ENCODE results near the gene TEKTIP1.

Gene TEKTIP1

GRCh38 chr19:3551792-3552095, 12.8 kb downstream of the TEKTIP1 start:
- TF ChIP-seq CTCF (IDR thresholded peaks at IDR 0.05; ENCODE audit: low read depth, low read length, missing control alignments): no peak
- no peak for DNase-seq (ENCODE audit: low read depth)
- no peak overlapping the region for H3K4me3 ChIP-seq (ENCODE audit: low read depth, low read length)
- in situ Hi-C loops (cut with HindIII; ENCODE audit: low sequenced_read_pairs): no loop called here

GRCh38 chr19:3554254-3555083, 15.5 kb downstream of the TEKTIP1 start:
- in situ Hi-C loops (cut with HindIII; ENCODE audit: low sequenced_read_pairs): no loop called here
- TF ChIP-seq CTCF (IDR thresholded peaks at IDR 0.05; ENCODE audit: low read depth, low read length, missing control alignments): no peak
- DNase-seq (ENCODE audit: low read depth): no peak
- H3K4me3 ChIP-seq (ENCODE audit: low read depth, low read length): no peak overlapping the region

- DNase-seq (ENCODE audit: low read depth): no peak
- TF ChIP-seq CTCF (IDR thresholded peaks at IDR 0.05; ENCODE audit: low read depth, low read length, missing control alignments): no peak
- in situ Hi-C loops (cut with HindIII; ENCODE audit: low sequenced_read_pairs): no loop called here
- H3K4me3 ChIP-seq (ENCODE audit: low read depth, low read length): peak overlapping the region; percentile 69
Measured at GRCh38 chr19:3555653-3556422, 16.9 kb downstream of the TEKTIP1 start.

DNA sequence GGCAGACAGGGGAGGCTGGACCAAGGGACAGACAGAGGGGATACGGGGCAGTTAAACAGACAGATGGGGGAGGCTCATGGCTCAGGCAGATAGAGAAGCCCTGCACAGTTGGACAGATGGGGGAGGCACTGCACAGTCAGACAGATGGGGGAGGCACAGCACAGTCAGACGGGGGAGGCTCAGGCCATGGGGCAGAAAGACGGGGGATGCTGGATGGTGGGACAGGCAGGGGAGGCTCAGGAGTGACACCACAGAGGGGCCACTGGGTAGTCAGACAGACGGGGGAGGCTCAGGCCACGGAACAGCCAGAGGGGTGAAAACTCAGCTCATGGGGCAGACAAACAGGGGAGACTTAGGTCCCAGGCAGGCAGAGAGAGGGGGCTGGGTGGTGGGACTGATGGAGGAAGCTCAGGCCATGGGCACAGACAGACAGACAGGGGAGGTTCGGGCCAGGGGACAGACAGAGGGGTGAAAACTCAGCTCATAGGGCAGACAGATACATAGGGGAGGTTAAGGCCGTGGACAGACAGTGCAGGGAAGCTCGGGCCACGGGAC, 17.5 kb downstream of the TEKTIP1 start:
- in situ Hi-C loops (cut with HindIII; ENCODE audit: low sequenced_read_pairs): no loop called here
- H3K4me3 ChIP-seq (ENCODE audit: low read depth, low read length): peak overlapping the region; percentile 69
- no peak for DNase-seq (ENCODE audit: low read depth)
- TF ChIP-seq CTCF (IDR thresholded peaks at IDR 0.05; ENCODE audit: low read depth, low read length, missing control alignments): no peak

- peak overlapping the region; percentile 69 for H3K4me3 ChIP-seq (ENCODE audit: low read depth, low read length)
- DNase-seq (ENCODE audit: low read depth): no peak
- in situ Hi-C loops (cut with HindIII; ENCODE audit: low sequenced_read_pairs): no loop called here
- TF ChIP-seq CTCF (IDR thresholded peaks at IDR 0.05; ENCODE audit: low read depth, low read length, missing control alignments): no peak
Measured at GRCh38 chr19:3556978-3557460, 18.0 kb downstream of the TEKTIP1 start.

DNA sequence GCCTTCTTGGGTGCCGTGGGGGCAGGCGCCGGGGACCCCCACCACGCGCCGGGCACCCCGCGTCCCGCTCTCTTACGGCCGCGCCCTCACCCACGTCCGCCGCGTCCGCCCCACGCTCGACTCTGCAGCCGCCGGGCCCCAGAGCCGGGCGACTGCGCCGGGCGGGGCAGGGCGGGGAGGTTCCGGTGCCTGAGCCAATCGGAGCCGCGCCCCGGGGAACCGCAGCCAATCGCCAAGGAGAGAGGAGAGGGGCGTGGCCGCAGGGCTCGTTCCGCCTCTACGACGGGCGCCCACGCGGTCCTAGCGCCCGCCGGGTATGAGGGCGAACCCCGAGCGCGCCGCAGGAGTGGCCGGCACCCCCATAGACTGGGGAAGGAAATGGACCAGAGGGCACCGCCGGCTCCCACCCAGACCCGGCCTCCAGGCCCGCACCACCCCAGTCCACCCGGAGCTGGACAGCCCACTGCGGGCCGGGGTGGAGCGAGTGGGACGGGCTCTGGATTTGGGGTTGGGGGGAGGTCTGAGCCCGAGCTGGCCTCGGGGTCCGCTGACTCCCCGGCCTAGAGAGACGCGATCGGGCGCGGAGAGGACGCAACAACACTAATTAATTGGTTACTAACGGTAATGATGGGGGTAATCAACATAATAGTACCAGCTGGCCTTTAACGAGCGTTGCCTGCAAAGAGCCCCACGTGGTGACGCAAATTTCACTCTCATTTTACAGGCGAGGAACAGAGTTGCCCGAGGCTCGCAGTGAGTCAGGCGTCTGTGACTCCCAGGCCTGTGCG, 18.7 kb downstream of the TEKTIP1 start, which contains the start of gene MFSD12:
MFSD12 (minus strand) TSS at position 126 of the 788 bp plus-strand sequence. CDS start 183 bp downstream, outside the sequence.
- peak; percentile 73 for DNase-seq (ENCODE audit: low read depth)
- TF ChIP-seq CTCF (IDR thresholded peaks at IDR 0.05; ENCODE audit: low read depth, low read length, missing control alignments): no peak
- peak within 1 kb of the TSS; percentile 69 for H3K4me3 ChIP-seq (ENCODE audit: low read depth, low read length)
- in situ Hi-C loops (cut with HindIII; ENCODE audit: low sequenced_read_pairs): no loop called here

Data from astrocyte of the cerebellum (primary cell).